Skeletal muscle tissue (tissue), 4 donors: ENCODE results near the gene FUBP3. TPM values are rescaled to one million over a fixed set of nuclear protein-coding genes. Genes with fewer than 3 reads are reported as not detected.
"Not testable (repeated sequence)": the region's sequence is repeated elsewhere in the genome, so short reads cannot be mapped to it uniquely, and the experiment has no call there.

Experiments
- H3K27ac ChIP-seq: one replicate; pipeline ENCODE4 v1.7.0; 2013; ENCODE audit warnings: mild to moderate bottlenecking, low read depth, low read length, inconsistent platforms
- H3K27me3 ChIP-seq, 3 donors: one replicate each; pipeline ENCODE4 v1.7.0; 2013; ENCODE audit warnings: low read length in 3 of 3; ENCODE audit not compliant: control insufficient read depth in 3 of 3, insufficient read depth in 3 of 3
- H3K36me3 ChIP-seq, 3 donors: one replicate each; pipeline ENCODE4 v1.7.0; 2013; ENCODE audit warnings: low read length in 3 of 3; ENCODE audit not compliant: control insufficient read depth in 3 of 3, insufficient read depth in 3 of 3
- H3K4me1 ChIP-seq, 3 donors: one replicate each; pipeline ENCODE4 v1.7.0; 2013; ENCODE audit warnings: low read length in 3 of 3, mild to moderate bottlenecking in 3 of 3; ENCODE audit not compliant: control insufficient read depth in 3 of 3, insufficient read depth in 3 of 3
- H3K4me3 ChIP-seq, 3 donors: one replicate each; pipeline ENCODE4 v1.7.0; 2013; ENCODE audit warnings: low read length in 3 of 3
- H3K9ac ChIP-seq, 3 donors: one replicate each; pipeline ENCODE4 v1.7.0; 2013; ENCODE audit warnings: low read length in 3 of 3, mild to moderate bottlenecking in 3 of 3, moderate library complexity in 2 of 3, low read depth in 1 of 3
- H3K9me3 ChIP-seq, 3 donors: one replicate each; pipeline ENCODE4 v1.7.0; 2013; ENCODE audit warnings: low read length in 3 of 3; ENCODE audit not compliant: control insufficient read depth in 3 of 3
- total RNA-seq: library from RNA; depleted of rRNA; stranded (reverse); fragments of >200 nt; gene quantifications from one replicate; pipeline ENCODE4 v1.2.3, GENCODE V29; 2014
- donor health status: Osteomylitis.

FUBP3 gene
- total RNA-seq, 1 donor from 2014 or later: 18.8 TPM

GRCh38 chr9:130675396-130675795 lies 96.0 kb downstream of the FUBP3 start:
- no peak overlapping the region for H3K9ac ChIP-seq
- H3K36me3 ChIP-seq: no peaks in the 10 kb centered on the region
- H3K9me3 ChIP-seq: no peaks in the 10 kb centered on the region
- H3K4me1 ChIP-seq: no peaks in the 10 kb centered on the region
- no peaks in the 10 kb centered on the region for H3K27me3 ChIP-seq
- no peak overlapping the region for H3K27ac ChIP-seq
- no peak overlapping the region for H3K4me3 ChIP-seq

DNA sequence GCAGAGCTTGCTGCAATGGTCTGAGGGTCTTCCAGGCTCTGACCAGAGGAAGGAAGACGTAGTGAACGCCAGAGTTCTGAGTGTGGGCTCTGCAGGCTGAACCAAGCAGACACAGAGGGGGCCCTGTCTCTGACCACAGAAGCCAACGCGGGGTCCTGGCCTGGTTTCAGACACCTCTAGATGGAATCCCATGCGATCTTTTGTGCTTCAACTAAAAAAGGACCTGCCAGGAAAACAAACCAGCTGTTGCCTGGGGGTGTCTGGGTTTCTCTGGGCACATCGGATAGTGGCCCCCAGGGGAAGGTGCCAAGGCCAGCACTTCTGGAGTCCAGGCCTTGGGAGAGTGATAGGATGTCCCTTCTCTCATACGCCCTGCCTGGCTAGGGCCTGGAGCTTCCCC lies 97.9 kb downstream of the FUBP3 start:
- H3K27me3 ChIP-seq: peaks cover 0 to 7% (median 4%) of the 10 kb centered on the region in 3 donors

DNA sequence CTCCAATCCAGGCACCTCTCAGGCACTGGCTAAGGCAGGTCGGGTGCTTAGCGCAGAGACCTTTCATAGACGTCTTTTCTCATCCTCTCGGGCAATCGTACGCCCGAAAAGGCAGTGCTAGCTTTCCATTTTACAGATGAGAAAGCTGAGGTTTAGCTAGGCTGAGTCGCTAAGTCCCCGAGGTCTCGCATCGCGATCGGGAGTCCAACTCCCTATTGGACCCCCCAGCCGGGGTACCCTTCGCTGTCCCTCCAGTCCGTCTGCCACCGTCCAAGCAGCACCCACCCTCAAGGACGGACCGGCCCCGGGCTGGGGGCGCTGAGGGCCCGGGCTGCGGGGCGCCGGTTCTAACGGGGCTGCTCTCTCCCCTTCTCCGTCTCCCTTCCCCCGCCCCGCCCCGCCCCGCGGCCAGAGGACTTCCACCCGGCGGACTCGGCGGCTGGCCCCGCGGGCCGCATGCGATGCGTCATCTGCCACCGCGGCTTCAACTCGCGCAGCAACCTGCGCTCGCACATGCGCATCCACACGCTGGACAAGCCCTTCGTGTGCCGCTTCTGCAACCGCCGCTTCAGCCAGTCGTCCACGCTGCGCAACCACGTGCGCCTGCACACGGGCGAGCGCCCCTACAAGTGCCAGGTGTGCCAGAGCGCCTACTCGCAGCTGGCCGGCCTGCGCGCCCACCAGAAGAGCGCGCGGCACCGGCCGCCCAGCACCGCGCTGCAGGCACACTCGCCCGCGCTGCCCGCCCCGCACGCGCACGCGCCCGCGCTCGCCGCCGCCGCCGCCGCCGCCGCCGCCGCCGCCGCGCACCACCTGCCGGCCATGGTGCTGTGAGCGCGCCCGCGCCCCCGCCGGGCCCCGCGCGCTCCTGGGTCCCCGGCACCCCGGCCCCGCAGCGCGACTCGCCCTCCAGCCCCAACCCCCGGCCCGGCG lies 101.7 kb downstream of the FUBP3 start:
- Histone ChIP-seq H3K27ac (no peak overlapping the region), H3K4me1 (peaks cover 8 to 13% (median 12%) of the 10 kb centered on the region in 3 donors), H3K36me3 (no peaks in the 10 kb centered on the region), H3K27me3 (peaks cover 0 to 13% (median 4%) of the 10 kb centered on the region in 3 donors), H3K9ac (peak overlapping the region in 1 of 3 donors; percentile 64), H3K9me3 (peaks cover 0 to 6% (median 0%) of the 10 kb centered on the region in 3 donors), H3K4me3 (peak overlapping the region; percentile 10 to 76 (median 70))

More for the DNA sequence above, 97.9 kb downstream of the FUBP3 start:
- Histone ChIP-seq H3K9me3 (no peaks in the 10 kb centered on the region), H3K4me3 (no peak overlapping the region), H3K9ac (no peak overlapping the region), H3K4me1 (peaks cover 5 to 11% (median 10%) of the 10 kb centered on the region in 3 donors), H3K27ac (no peak overlapping the region), H3K36me3 (no peaks in the 10 kb centered on the region)

DNA sequence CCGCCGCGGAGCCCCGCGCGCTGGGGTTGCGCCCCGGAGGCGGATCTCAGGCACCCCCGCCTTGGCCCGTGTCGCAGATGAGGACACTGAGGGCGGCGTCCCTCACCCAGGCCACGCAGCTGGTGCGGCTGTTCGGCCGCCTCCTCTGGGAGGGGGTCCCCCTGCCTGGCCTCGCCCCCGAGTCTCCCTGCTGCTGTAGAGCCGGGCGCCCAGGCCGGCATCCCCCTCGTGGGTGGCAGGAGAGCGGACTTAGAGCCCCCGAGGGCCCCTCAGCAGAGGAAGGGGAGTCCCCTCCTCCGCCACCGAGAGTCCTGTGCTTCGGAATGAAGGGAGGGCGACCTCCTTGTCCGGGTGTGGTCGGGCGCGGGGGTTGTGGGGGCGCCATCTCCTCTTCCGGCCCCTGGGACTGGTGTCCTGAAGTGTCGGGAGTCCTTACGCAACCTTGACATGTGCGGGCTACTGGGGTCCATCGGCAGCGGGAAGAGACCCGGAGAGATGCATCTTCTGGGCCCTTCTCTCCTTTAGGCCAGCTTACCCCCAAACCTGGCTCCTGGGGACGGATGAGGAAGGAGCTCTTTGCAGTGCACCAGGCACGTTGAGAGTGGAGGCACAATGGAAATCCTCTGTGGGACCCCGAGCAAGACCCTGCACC lies 102.5 kb downstream of the FUBP3 start:
- Histone ChIP-seq H3K36me3 (no peaks in the 10 kb centered on the region), H3K4me3 (peak overlapping the region; percentile 59 to 68 (median 63)), H3K4me1 (peaks cover 8 to 13% (median 12%) of the 10 kb centered on the region in 3 donors), H3K27me3 (peaks cover 0 to 13% (median 4%) of the 10 kb centered on the region in 3 donors), H3K27ac (no peak overlapping the region), H3K9me3 (peaks cover 0 to 6% (median 0%) of the 10 kb centered on the region in 3 donors), H3K9ac (peak overlapping the region; percentile 20 to 64 (median 53))

GRCh38 chr9:130682421-130683121 lies 103.2 kb downstream of the FUBP3 start:
- peaks cover 0 to 13% (median 4%) of the 10 kb centered on the region in 3 donors for H3K27me3 ChIP-seq
- H3K4me1 ChIP-seq: peaks cover 8 to 13% (median 12%) of the 10 kb centered on the region in 3 donors
- H3K27ac ChIP-seq: no peak overlapping the region
- peaks cover 0 to 6% (median 0%) of the 10 kb centered on the region in 3 donors for H3K9me3 ChIP-seq
- H3K4me3 ChIP-seq: peak overlapping the region; percentile 59 to 68 (median 63)
- peak overlapping the region in 1 of 3 donors; percentile 53 for H3K9ac ChIP-seq
- H3K36me3 ChIP-seq: no peaks in the 10 kb centered on the region

- Histone ChIP-seq H3K9ac (no peak overlapping the region), H3K27ac (no peak overlapping the region), H3K27me3 (peaks cover 0 to 13% (median 4%) of the 10 kb centered on the region in 3 donors), H3K4me3 (no peak overlapping the region), H3K9me3 (peaks cover 0 to 6% (median 0%) of the 10 kb centered on the region in 3 donors), H3K4me1 (peaks cover 8 to 14% (median 13%) of the 10 kb centered on the region in 3 donors), H3K36me3 (no peaks in the 10 kb centered on the region)
Observed at GRCh38 chr9:130685104-130685503, 105.7 kb downstream of the FUBP3 start.

GRCh38 chr9:130685945-130686344 lies 106.6 kb downstream of the FUBP3 start:
- H3K9ac ChIP-seq, H3K36me3 ChIP-seq, H3K4me3 ChIP-seq, H3K9me3 ChIP-seq, H3K27ac ChIP-seq, H3K27me3 ChIP-seq: not testable (repeated sequence)
- peaks cover 10 to 14% (median 12%) of the 10 kb centered on the region in 3 donors for H3K4me1 ChIP-seq

- H3K4me1 ChIP-seq: peaks cover 0 to 6% (median 4%) of the 10 kb centered on the region in 3 donors
- H3K27me3 ChIP-seq: peaks cover 0 to 4% (median 0%) of the 10 kb centered on the region in 3 donors
- peaks cover 0 to 6% (median 0%) of the 10 kb centered on the region in 3 donors for H3K9me3 ChIP-seq
- H3K9ac ChIP-seq: no peak overlapping the region
- H3K36me3 ChIP-seq: no peaks in the 10 kb centered on the region
- no peak overlapping the region for H3K4me3 ChIP-seq
- H3K27ac ChIP-seq: no peak overlapping the region
Observed at GRCh38 chr9:130687615-130688014, 108.2 kb downstream of the FUBP3 start.
